GM12801 (cell line): ENCODE results near the gene TNFRSF9.

Experiments
- CTCF ChIP-seq: IDR thresholded peaks from one replicate; pipeline ENCODE4 v1.5.1; 2011; ENCODE audit warnings: control low read depth; ENCODE audit not compliant: insufficient read length; ENCODE audit errors: extremely low read depth

The TNFRSF9 gene

GRCh38 chr1:7888248-7889081 lies 52.2 kb downstream of the TNFRSF9 start:
- no peak for TF ChIP-seq CTCF

- no peak for TF ChIP-seq CTCF
Measured at GRCh38 chr1:7886405-7886745, 54.3 kb downstream of the TNFRSF9 start.

- TF ChIP-seq CTCF = no peak
Measured at GRCh38 chr1:7885513-7886404, 54.9 kb downstream of the TNFRSF9 start.

- TF ChIP-seq CTCF = no peak
Measured at GRCh38 chr1:7884757-7885156, 55.9 kb downstream of the TNFRSF9 start.

- no peak for TF ChIP-seq CTCF
Measured at GRCh38 chr1:7879228-7879627, 61.4 kb downstream of the TNFRSF9 start.

GRCh38 chr1:7878027-7878426 lies 62.6 kb downstream of the TNFRSF9 start:
- TF ChIP-seq CTCF = no peak
